ENCODE results near the gene SSBP4. TPM values are rescaled to one million over a fixed set of nuclear protein-coding genes. Genes with fewer than 3 reads are reported as not detected.

The SSBP4 gene
- total and polyA plus RNA-seq, 2 of the 8 experiments (the other 6 are each of a cell fraction or from before 2014, with no cell fraction given): 26.4 to 33.7 TPM

DNA sequence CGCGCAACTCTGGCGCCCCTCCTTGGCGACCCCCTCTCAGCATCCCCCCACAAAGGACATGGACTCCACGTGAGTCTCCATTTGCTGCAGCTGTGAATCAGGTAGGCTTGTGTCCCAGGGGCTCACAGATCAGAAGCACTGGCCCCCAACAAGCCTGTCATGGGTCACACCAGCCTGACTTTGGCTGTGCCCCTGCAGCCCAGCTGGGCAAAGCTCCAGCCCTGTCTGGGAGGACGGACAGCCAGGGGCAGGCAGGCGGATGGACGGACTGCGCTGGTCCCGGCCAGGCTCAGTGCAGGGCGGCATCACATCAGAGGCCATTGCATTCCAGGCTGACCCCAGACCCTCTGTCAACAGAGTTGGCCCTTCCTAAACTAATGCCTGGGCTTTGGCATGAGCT lies 47.2 kb downstream of the SSBP4 start:
- WGBS, 2 experiments (ENCODE audit: extremely low coverage in 1 of 2, insufficient coverage in 1 of 2, insufficient read length in 1 of 2, insufficient replicate concordance in 2 of 2, low coverage in 1 of 2, low lambda C conversion rate in 2 of 2, missing lambda C conversion rate in 1 of 2): 96% methylated on average over 11 of the region's 11 CpGs; no CpG with 5 or more reads in 1 of the 2 experiments
- FAIRE-seq (no peak), DNase-seq (ENCODE audit: low read depth in 1 of 2, low spot score in 2 of 2) (no peak)
- H4K20me1 ChIP-seq (replicated peaks in 1 of 2; ENCODE audit: control insufficient read depth in 1 of 2, insufficient read depth in 2 of 2, low read length in 2 of 2): peaks cover 11 to 21% of the 10 kb centered on the region in 2 experiments
- H2BK5ac ChIP-seq (ENCODE audit: low read depth, low read length): no peak overlapping the region; the same call in 1 of the 2 replicates
- H3K4me1 ChIP-seq (replicated peaks in 1 of 4; ENCODE audit: control insufficient read depth in 3 of 4, insufficient read depth in 4 of 4, low read length in 3 of 4): peaks cover 0 to 1% (median 0%) of the 10 kb centered on the region in 4 experiments; a peak in 2 of 7 replicates
- peaks cover 8% of the 10 kb centered on the region; the same call in 1 of the 2 replicates for H3K23me2 ChIP-seq (ENCODE audit: low read depth, low read length)
- no peak overlapping the region for H2AK5ac ChIP-seq (ENCODE audit: low read depth, low read length)
- H3K14ac ChIP-seq (ENCODE audit: insufficient read length): no peak overlapping the region
- peaks cover 4% of the 10 kb centered on the region for H3K79me1 ChIP-seq (ENCODE audit: low read depth, low read length)
- no peak overlapping the region; the same call in 1 of the 2 replicates for H2BK12ac ChIP-seq (ENCODE audit: low read depth, low read length)
- H3K9ac ChIP-seq (replicated peaks in 1 of 4; ENCODE audit: extremely low read depth in 1 of 4, low read depth in 3 of 4, low read length in 3 of 4): no peak overlapping the region
- H3K9me3 ChIP-seq (ENCODE audit: insufficient read depth in 2 of 2, low read depth in 1 of 2, low read length in 1 of 2): no peaks in the 10 kb centered on the region
- H4K91ac ChIP-seq (replicated peaks; ENCODE audit: insufficient read length, low read length): no peak overlapping the region
- no peak overlapping the region for H3K23ac ChIP-seq (ENCODE audit: insufficient read length)
- H4K5ac ChIP-seq (ENCODE audit: insufficient read length, low read depth, low read length): no peak overlapping the region
- H3K27ac ChIP-seq (ENCODE audit: low read depth, low read length): no peak overlapping the region
- TF ChIP-seq, protein P1, sequence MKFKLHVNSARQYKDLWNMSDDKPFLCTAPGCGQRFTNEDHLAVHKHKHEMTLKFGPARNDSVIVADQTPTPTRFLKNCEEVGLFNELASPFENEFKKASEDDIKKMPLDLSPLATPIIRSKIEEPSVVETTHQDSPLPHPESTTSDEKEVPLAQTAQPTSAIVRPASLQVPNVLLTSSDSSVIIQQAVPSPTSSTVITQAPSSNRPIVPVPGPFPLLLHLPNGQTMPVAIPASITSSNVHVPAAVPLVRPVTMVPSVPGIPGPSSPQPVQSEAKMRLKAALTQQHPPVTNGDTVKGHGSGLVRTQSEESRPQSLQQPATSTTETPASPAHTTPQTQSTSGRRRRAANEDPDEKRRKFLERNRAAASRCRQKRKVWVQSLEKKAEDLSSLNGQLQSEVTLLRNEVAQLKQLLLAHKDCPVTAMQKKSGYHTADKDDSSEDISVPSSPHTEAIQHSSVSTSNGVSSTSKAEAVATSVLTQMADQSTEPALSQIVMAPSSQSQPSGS (IDR thresholded peaks at IDR 0.05; ENCODE audit: low read length): no peak
- TF ChIP-seq CHD2 (IDR thresholded peaks at IDR 0.05; ENCODE audit: low read length) (no peak), TEAD4 (IDR thresholded peaks at IDR 0.05; ENCODE audit: low read depth, low read length) (no peak), RFX5 (IDR thresholded peaks at IDR 0.05; ENCODE audit: borderline replicate concordance, low read depth, low read length) (no peak), SUZ12 (IDR thresholded peaks at IDR 0.05; ENCODE audit: low read length) (no peak), SIX5 (IDR thresholded peaks at IDR 0.05; ENCODE audit: low read depth, low read length) (no peak), GTF2F1 (IDR thresholded peaks at IDR 0.05; ENCODE audit: borderline replicate concordance, low read depth, low read length) (no peak)
- H3K4me2 ChIP-seq (ENCODE audit: insufficient read depth in 1 of 2, low read depth in 2 of 2, low read length in 2 of 2): no peak overlapping the region
- H3K36me3 ChIP-seq (ENCODE audit: control insufficient read depth in 2 of 4, insufficient read depth in 4 of 4, low read length in 3 of 4): peaks cover 0 to 3% (median 1%) of the 10 kb centered on the region in 4 experiments; a peak in 1 of 8 replicates
- H3K4me3 ChIP-seq (ENCODE audit: extremely low read depth in 1 of 4, insufficient read depth in 2 of 4, low read depth in 3 of 4, low read length in 4 of 4): no peak overlapping the region
- H3K56ac ChIP-seq (replicated peaks; ENCODE audit: insufficient read length, low read depth, low read length): no peak overlapping the region
- H2BK15ac ChIP-seq (ENCODE audit: low read length): no peak overlapping the region
- CTCF ChIA-PET (ENCODE audit: partially characterized antibody): interaction anchor here (0.6 to 3.0 kb wide), 27 partner anchors 9 to 381 kb away, joined by 3 to 21 read pairs (median 4); partner anchors contain the start of gene FKBP8
- H3K18ac ChIP-seq (ENCODE audit: extremely low read depth, low read length): no peak overlapping the region
- no peak overlapping the region for H2AFZ ChIP-seq (ENCODE audit: low read length)
- no peaks in the 10 kb centered on the region for H3K79me2 ChIP-seq (ENCODE audit: control insufficient read depth in 1 of 2, insufficient read depth in 2 of 2, low read length in 2 of 2)
- H3K4ac ChIP-seq (replicated peaks; ENCODE audit: insufficient read length, low read depth, low read length): no peak overlapping the region
- no peak overlapping the region for H4K8ac ChIP-seq (ENCODE audit: extremely low read depth, insufficient read depth, low read length)
- no peak overlapping the region for H2BK120ac ChIP-seq (replicated peaks; ENCODE audit: low read depth, low read length)
- no peak overlapping the region for H2BK20ac ChIP-seq (ENCODE audit: low read length)
- no peaks in the 10 kb centered on the region for H3K27me3 ChIP-seq (replicated peaks in 1 of 4; ENCODE audit: control insufficient read depth in 3 of 4, extremely low read depth in 1 of 4, insufficient read depth in 3 of 4, low read length in 3 of 4)
- POLR2A ChIA-PET (ENCODE audit: partially characterized antibody): interaction anchor here (1.2 kb wide), 1 partner anchor 28 kb away, joined by 3 read pairs; no protein-coding TSS in a partner anchor

Data from H1 (cell line).